GM20431 (cell line): ENCODE results near the gene NFIA.

ENCODE experiments used
- in situ Hi-C: fragments of 300-500 bp; cut with MseI, MboI; formaldehyde crosslinking; loops from one replicate; pipeline ENCODE4 v1.15.0; 2020; ENCODE audit warnings: low sequenced_read_pairs; ENCODE audit not compliant: unreplicated experiment

Gene NFIA

GRCh38 chr1:61097722-61098121, 15.4 kb downstream of the NFIA start:
- in situ Hi-C loops, result no loop called here

DNA sequence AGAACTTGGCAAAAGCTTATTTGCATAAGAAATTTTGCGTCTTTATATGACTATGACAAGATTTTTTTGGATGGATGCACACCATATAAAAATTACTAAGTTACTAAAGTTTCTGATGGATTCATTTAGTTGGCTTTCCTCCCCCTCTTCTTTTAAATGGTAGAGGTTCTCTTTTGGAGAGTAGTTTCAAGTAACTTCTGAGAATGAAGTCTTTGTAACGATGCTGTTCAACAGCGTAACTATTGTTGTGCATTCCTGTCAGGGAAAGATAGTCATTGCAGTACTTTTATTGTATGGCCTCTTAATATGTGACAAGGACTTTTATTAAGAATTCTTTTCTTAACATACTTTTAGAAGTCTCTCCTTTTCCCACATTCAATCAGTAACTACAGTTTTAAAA, 16.0 kb downstream of the NFIA start:
- in situ Hi-C loops, result no loop called here

DNA sequence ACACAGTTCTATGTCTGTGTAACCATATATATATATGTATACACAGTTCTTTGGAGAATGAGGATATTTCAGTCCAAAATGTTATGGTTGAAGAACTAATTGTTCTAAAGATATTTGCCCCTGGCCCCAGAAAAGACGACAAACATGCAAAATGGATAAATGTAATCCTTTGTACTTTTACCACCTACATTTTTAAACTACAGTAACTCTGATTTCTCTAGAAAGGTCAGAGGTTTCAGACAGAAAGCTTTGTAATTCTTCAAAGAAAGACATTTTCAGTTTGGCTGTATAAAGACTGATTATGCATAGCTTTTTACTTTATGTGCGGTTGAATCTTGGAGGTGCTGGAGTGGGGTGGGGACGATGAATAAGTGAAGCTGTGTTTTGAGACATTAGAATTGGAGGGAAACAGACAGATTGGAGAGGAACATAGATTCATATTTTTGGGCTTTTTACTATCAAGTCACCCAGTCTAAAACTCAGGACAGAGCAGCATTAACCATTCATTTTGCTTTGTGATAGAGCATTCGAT, 16.6 kb downstream of the NFIA start:
- in situ Hi-C loops, result no loop called here

- in situ Hi-C loops, result no loop called here
Observed at GRCh38 chr1:61100578-61100977, 18.2 kb downstream of the NFIA start.

DNA sequence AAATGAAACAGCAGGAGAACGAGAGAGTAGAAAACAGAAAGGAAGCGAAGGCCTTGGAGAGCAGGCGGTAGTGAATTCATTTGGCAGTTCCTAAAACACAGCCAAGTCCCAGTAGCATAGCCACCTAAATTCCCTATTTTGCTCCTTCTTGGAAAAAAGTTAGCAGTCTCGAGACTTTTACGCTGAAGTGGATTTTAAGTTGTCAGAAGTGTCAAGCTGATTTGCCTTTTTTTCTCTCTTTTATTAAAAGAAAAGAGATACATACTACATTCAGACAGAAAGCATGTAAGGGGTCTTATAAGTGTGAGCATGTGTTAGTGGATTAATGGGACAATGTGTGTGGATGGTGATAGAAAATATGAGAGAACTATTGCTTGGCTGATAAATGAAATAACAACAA, 19.2 kb downstream of the NFIA start:
- in situ Hi-C loops, result no loop called here

DNA sequence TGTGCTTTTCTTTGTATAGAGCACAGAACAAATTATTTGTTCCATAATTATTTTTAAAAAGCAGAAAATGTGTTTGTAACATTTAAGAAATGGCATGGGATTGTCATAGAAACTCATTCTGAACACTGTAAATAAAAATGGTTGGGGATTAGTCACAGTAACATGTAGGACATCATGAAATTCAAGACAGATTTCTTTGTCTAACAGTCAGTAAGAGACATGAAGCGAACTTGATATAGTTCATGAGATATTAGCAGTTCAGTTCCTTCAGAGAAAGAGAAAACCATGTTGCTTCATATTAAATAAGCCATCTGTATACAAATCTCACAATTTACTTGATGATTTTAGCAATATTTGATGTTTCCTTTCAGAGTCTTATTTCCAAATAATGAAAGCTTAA, 19.7 kb downstream of the NFIA start:
- in situ Hi-C loops, result no loop called here

GRCh38 chr1:61102621-61103020, 20.3 kb downstream of the NFIA start:
- in situ Hi-C loops, result no loop called here

DNA sequence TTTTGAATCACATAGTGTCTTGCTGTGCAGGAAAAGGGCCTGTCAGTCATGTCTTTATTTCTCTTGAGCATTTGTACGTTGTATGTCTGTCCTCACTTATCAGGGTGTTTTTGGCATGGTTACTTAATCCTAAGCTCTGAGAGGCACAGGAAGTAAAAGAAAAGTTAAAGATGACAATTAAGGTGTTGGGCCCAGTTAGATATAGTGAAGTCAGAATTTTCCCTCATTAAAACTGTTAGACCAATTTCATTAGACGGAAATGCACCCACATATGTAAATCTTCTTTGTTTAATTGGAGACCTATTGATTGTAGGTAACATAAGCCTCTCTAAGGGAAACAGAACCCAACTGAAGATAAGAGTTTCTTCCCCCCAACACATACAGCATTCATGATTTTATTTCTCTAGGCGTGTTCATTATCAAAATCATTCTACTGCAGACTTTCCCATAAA, 21.9 kb downstream of the NFIA start:
- in situ Hi-C loops, result no loop called here

- in situ Hi-C loops, result no loop called here
Observed at GRCh38 chr1:61107638-61108037, 25.3 kb downstream of the NFIA start.

DNA sequence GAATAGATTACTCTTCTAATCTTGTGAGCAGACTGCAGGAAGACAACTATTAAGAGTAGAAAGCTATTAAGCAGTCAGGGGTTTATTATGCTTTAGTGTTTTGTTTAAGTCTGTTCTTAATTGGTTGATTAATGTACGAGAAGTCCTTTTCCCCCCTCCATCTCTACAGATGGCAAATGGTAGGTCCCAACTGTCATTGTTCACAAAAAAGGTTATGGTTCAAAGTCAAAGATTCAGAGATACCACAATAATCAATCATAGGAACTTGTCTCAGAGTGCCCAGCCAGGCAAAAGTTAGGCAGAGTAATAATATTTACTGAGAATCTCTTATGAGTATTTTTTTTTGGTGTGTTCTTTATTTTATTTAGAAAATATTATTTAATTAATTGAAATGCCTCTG, 26.8 kb downstream of the NFIA start:
- in situ Hi-C loops, result no loop called here

DNA sequence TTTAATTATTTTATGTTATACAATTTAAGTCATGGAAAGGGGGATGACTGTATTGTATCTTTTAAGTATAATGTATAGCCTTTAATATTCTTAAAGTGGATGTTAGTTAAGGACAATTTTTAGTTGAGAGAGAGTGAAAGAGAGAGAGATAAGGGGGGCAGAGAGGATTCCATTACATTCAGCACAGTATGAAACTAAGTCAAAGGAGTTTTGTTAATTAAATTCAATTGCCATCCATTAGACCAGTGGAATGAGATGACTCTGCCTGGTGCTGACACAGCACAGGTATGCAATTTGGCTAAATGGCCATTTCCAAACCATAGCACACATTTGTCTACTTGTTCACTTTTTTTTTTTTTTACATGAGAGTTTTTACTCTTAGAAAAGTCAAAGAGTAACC, 27.5 kb downstream of the NFIA start:
- in situ Hi-C loops, result no loop called here

- in situ Hi-C loops, result no loop called here
Observed at GRCh38 chr1:61110554-61110953, 28.2 kb downstream of the NFIA start.

GRCh38 chr1:61111084-61112004, 29.0 kb downstream of the NFIA start:
- in situ Hi-C loops, result no loop called here

DNA sequence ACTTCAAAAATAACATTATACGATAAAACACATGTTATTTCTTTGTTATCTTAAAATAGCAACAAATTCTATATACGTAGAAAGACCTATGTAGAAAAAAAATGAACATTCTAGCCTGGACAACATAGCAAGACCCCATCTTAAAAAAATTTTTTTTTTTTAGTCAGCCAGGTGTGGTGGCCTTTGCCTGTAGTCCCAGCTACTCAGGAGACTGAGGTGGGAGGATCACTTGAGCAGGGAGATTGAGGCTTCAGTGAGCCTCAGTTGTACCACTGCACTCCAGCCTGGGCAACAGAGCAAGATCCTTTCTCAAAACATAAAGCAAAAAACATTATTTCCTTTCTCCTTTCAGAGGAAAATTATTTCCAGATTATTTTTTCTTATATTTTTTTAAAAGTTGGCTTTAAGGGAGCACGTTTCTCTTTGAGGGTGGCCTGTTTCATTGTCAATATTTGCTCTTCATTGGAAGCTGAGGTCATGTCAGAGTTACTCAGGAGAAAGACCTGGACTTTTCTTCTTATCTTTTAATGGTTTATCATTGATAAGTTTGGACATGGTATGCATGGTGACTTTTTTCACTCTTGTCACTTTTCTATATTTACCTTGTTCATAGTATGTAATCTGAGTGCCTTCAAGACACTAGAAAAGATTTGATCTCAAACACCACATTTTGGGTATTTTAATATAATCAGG, 32.0 kb downstream of the NFIA start:
- in situ Hi-C loops, result no loop called here

DNA sequence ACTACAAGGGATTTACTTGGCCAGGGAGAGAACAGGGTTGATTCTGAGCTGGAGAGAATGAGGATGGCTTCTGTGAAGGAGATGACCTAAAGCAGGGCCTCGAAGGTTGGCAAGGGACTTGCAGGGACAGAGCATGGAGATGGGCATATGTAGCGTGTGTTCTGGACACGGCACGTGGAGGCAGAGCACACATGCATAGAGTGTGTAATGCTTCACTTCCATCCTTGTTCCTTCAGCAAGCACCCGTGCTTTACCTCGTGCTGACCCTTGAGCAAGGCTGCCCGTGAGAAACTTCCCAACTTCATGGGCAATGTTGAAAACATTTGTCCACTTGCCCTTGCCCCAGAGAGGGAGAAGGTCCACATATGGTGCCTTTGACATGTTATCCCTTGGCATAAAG, 33.1 kb downstream of the NFIA start:
- in situ Hi-C loops, result no loop called here

DNA sequence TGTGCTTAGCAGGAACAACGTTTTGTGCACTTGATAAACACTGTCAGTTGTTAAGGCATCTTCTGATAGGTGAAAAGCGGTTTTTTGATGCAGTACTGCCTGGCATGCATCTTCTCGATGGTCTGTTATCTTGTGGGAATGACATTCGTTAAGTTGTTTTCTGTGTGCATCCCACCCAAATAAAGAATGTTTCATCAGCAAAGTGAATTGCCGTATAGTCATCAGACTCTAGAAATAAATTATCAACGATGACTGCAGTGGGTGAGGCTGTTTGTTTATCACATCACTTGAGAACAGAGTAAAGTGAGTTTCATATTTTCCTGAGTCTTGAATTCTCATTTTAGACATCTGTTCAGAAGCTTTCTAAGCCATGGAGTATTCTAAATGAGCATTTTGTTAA, 34.1 kb downstream of the NFIA start:
- in situ Hi-C loops, result no loop called here

DNA sequence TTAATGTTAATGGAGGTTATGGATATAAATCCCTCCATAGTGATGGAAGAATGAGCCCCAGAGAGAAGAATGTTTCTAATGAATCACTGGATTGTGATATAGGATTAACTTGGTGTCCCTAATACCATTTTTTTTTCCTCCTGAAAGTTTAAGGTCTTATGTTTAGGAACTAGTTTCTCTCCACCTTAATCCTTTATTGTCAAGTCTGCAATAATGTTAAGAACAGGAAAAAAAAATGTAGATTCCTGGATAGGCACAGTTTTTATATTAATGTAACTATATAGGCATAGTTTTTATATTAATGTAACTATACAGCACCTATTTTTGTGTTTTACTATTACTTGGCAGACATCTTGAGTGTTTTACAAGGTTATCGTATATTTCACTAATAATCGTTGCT, 34.9 kb downstream of the NFIA start:
- in situ Hi-C loops, result no loop called here

DNA sequence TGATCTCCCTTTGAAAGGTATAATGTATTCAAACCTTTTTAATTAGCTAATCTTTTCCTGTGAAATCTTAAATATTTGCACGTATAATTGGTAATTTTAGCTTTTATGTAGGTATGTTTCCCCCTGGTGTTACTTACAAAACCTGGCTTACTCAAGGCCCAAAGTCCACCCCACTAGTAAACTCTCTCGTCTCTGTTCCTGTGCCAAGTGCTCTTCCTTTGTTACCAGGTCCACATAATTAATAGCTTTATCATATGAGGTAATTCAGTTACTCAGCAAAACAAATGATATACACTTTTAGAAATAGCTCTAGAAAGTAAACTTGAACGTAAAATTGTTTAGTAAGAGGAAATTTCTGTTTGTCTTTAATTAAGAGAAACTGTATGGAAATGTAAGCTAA, 36.7 kb downstream of the NFIA start:
- in situ Hi-C loops, result no loop called here

DNA sequence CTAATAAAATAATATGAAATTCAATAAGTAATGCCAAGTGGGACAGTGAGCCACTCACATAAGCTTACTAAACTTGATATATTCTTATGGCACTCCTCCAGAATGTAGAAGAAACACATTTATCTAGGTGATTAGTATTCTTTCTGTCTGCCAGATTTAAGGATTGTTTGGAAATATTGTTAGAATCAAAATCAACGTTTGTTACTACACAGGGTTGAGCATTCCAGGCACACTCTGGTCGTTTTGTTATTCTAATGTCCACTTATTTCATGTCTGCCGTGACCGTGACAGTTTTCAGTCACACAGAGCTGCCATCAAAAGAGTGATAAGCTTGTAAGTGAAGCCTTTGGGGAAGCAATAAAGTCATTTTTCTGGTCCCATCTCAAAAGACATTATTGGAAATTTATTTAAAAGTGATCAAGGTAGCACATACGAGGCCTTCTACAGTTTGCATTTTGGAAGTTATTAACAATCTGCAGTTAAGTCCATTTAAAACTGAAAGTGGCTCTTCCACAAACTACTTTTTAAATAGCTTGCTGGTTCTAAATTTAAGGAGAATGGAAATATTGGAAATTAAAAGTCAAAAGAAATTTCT, 38.0 kb downstream of the NFIA start:
- in situ Hi-C loops, result no loop called here

- in situ Hi-C loops, result no loop called here
Observed at GRCh38 chr1:61120998-61121397, 38.6 kb downstream of the NFIA start.

DNA sequence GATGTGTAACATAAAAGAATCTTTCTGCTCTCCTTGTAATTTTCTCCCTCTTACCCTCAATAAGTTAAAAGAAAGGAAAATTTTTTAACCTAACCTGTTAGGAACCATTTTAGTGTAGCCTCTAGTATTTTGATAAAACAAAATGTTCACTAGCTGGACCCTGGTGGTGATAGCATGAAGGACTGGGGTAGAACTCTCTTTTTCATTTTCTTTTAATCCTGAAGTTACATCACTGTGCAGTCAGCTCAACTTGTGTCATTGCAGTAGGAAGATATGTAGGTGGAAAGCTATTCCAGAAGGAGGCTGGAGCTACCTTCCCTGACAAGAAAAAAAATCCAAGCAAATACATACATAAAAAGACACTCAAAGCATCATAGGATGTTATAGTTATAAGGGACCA, 39.3 kb downstream of the NFIA start:
- in situ Hi-C loops, result no loop called here
